Ectodermal cell (in vitro differentiated cells): ENCODE results near the gene ATP5PO.
"Not testable (repeated sequence)": the region's sequence is repeated elsewhere in the genome, so short reads cannot be mapped to it uniquely, and the experiment has no call there.

ENCODE experiments used
- H3K27ac ChIP-seq: 2 replicates; pipeline ENCODE4 v1.7.0; 2013; ENCODE audit warnings: mild to moderate bottlenecking, low read depth, low read length; ENCODE audit not compliant: insufficient read depth, poor library complexity, severe bottlenecking
- H3K27me3 ChIP-seq: 2 replicates; pipeline ENCODE4 v1.7.0; 2013; ENCODE audit warnings: mild to moderate bottlenecking, low read length; ENCODE audit not compliant: insufficient read depth, control insufficient read depth, poor library complexity, severe bottlenecking
- H3K36me3 ChIP-seq: one replicate; pipeline ENCODE4 v1.7.0; 2013; ENCODE audit warnings: low read length; ENCODE audit not compliant: control insufficient read depth, insufficient read depth
- H3K4me1 ChIP-seq: one replicate; pipeline ENCODE4 v1.7.0; 2013; ENCODE audit warnings: low read length; ENCODE audit not compliant: control insufficient read depth, insufficient read depth
- H3K4me3 ChIP-seq: 2 replicates; pipeline ENCODE4 v1.7.0; 2013; ENCODE audit warnings: low read depth, low read length, control low read depth; ENCODE audit not compliant: insufficient read depth
- H3K9me3 ChIP-seq: 2 replicates; pipeline ENCODE4 v1.7.0; 2013; ENCODE audit warnings: mild to moderate bottlenecking, low read length, moderate library complexity; ENCODE audit not compliant: control insufficient read depth
- WGBS, 2 experiments: methylation state at CpG; one replicate each; pipeline ENCODE4 v1.1.7; 2013; ENCODE audit warnings: missing lambda C conversion rate in 2 of 2; 5-methylcytosine and 5-hydroxymethylcytosine counted together

The ATP5PO gene

GRCh38 chr21:33940164-33940880 lies 24.7 kb upstream of the ATP5PO start:
- no peak overlapping the region for H3K27ac ChIP-seq

GRCh38 chr21:33939226-33939625 lies 23.6 kb upstream of the ATP5PO start:
- WGBS, 2 experiments, result 93 to 99% methylated on average over 3 of the region's 3 CpGs
- no peak overlapping the region for H3K27ac ChIP-seq

More at GRCh38 chr21:33940164-33940880, 24.7 kb upstream of the ATP5PO start:
- Histone ChIP-seq H3K27me3 (no peaks in the 10 kb centered on the region), H3K36me3 (no peaks in the 10 kb centered on the region), H3K4me3 (no peak overlapping the region), H3K4me1 (peaks cover 7% of the 10 kb centered on the region), H3K9me3 (no peaks in the 10 kb centered on the region)
- 93 to 94% methylated on average over 14 to 15 of the region's 15 CpGs for WGBS, 2 experiments

GRCh38 chr21:33938381-33938780 lies 22.8 kb upstream of the ATP5PO start:
- Histone ChIP-seq H3K27ac (no peak overlapping the region), H3K4me1 (peaks cover 7% of the 10 kb centered on the region), H3K4me3 (no peak overlapping the region), H3K9me3 (no peaks in the 10 kb centered on the region), H3K27me3 (no peaks in the 10 kb centered on the region), H3K36me3 (no peaks in the 10 kb centered on the region)
- WGBS, 2 experiments, result 92 to 96% methylated on average over 3 of the region's 3 CpGs

More at GRCh38 chr21:33939226-33939625, 23.6 kb upstream of the ATP5PO start:
- Histone ChIP-seq H3K4me1 (peaks cover 7% of the 10 kb centered on the region), H3K9me3 (no peaks in the 10 kb centered on the region), H3K36me3 (no peaks in the 10 kb centered on the region), H3K27me3 (no peaks in the 10 kb centered on the region), H3K4me3 (no peak overlapping the region)

- H3K4me1 ChIP-seq, result peaks cover 7% of the 10 kb centered on the region
- H3K27me3 ChIP-seq, result no peaks in the 10 kb centered on the region
- H3K9me3 ChIP-seq, result no peaks in the 10 kb centered on the region
- no peak overlapping the region for H3K4me3 ChIP-seq
- WGBS, 2 experiments, result 92 to 96% methylated on average over 13 to 14 of the region's 14 CpGs
- H3K36me3 ChIP-seq, result no peaks in the 10 kb centered on the region
- no peak overlapping the region for H3K27ac ChIP-seq
These were observed 22.3 kb upstream of the ATP5PO start for GRCh38 chr21:33937931-33938339.

- Histone ChIP-seq H3K27me3 (no peaks in the 10 kb centered on the region), H3K27ac (no peak overlapping the region), H3K4me3 (no peak overlapping the region), H3K4me1 (peaks cover 4% of the 10 kb centered on the region), H3K36me3 (no peaks in the 10 kb centered on the region), H3K9me3 (no peaks in the 10 kb centered on the region)
- WGBS, 2 experiments, result 94 to 96% methylated on average over 4 of the region's 4 CpGs
These were observed 21.5 kb upstream of the ATP5PO start for GRCh38 chr21:33937146-33937545.

GRCh38 chr21:33936301-33937038 lies 20.9 kb upstream of the ATP5PO start:
- Histone ChIP-seq H3K4me3 (no peak overlapping the region), H3K36me3 (no peaks in the 10 kb centered on the region), H3K27me3 (no peaks in the 10 kb centered on the region), H3K4me1 (no peaks in the 10 kb centered on the region), H3K9me3 (no peaks in the 10 kb centered on the region), H3K27ac (no peak overlapping the region)
- 71 to 74% methylated on average over 4 of the region's 4 CpGs for WGBS, 2 experiments

GRCh38 chr21:33932731-33933130 lies 17.1 kb upstream of the ATP5PO start:
- Histone ChIP-seq H3K4me1 (no peaks in the 10 kb centered on the region), H3K4me3 (no peak overlapping the region), H3K27ac (no peak overlapping the region), H3K36me3 (no peaks in the 10 kb centered on the region), H3K27me3 (no peaks in the 10 kb centered on the region), H3K9me3 (no peaks in the 10 kb centered on the region)
- 93 to 97% methylated on average over 5 of the region's 5 CpGs for WGBS, 2 experiments

- no peaks in the 10 kb centered on the region for H3K27me3 ChIP-seq
- no peaks in the 10 kb centered on the region for H3K4me1 ChIP-seq
- H3K4me3 ChIP-seq, result peak overlapping the region; percentile 36
- 90 to 93% methylated on average over 9 to 10 of the region's 10 CpGs for WGBS, 2 experiments
- H3K36me3 ChIP-seq, result no peaks in the 10 kb centered on the region
- H3K9me3 ChIP-seq, result no peaks in the 10 kb centered on the region
- H3K27ac ChIP-seq, result peak overlapping the region; percentile 22
These were observed 16.3 kb upstream of the ATP5PO start for GRCh38 chr21:33931799-33932390.

- H3K4me1 ChIP-seq, H3K9me3 ChIP-seq, H3K27me3 ChIP-seq, H3K36me3 ChIP-seq: not testable (repeated sequence)
- WGBS, 2 experiments, result 42 to 44% methylated on average over 7 of the region's 34 CpGs
- H3K4me3 ChIP-seq, result peak overlapping the region; percentile 36
- H3K27ac ChIP-seq, result peak overlapping the region; percentile 22
These were observed 15.6 kb upstream of the ATP5PO start for GRCh38 chr21:33931052-33931798.

- 60 to 100% methylated on average over 1 of the region's 2 CpGs for WGBS, 2 experiments
These were observed 10.6 kb upstream of the ATP5PO start for GRCh38 chr21:33926248-33926647.

More at GRCh38 chr21:33926248-33926647, 10.6 kb upstream of the ATP5PO start:
- H3K27ac ChIP-seq, H3K36me3 ChIP-seq, H3K4me1 ChIP-seq, H3K4me3 ChIP-seq, H3K9me3 ChIP-seq, H3K27me3 ChIP-seq: not testable (repeated sequence)
